T-helper 9 cell (primary cell): Measurements from ENCODE around the gene ZKSCAN1.

Experiments used
- DNase-seq: peaks from one replicate; pipeline ENCODE4 v3.0.0-alpha.2; 2020

The ZKSCAN1 gene

GRCh38 chr7:100040575-100040974, 25.2 kb downstream of the ZKSCAN1 start:
- DNase-seq = no peak

GRCh38 chr7:100044718-100045117, 29.3 kb downstream of the ZKSCAN1 start:
- DNase-seq = no peak

GRCh38 chr7:100048680-100049079, 33.3 kb downstream of the ZKSCAN1 start:
- DNase-seq = no peak

DNA sequence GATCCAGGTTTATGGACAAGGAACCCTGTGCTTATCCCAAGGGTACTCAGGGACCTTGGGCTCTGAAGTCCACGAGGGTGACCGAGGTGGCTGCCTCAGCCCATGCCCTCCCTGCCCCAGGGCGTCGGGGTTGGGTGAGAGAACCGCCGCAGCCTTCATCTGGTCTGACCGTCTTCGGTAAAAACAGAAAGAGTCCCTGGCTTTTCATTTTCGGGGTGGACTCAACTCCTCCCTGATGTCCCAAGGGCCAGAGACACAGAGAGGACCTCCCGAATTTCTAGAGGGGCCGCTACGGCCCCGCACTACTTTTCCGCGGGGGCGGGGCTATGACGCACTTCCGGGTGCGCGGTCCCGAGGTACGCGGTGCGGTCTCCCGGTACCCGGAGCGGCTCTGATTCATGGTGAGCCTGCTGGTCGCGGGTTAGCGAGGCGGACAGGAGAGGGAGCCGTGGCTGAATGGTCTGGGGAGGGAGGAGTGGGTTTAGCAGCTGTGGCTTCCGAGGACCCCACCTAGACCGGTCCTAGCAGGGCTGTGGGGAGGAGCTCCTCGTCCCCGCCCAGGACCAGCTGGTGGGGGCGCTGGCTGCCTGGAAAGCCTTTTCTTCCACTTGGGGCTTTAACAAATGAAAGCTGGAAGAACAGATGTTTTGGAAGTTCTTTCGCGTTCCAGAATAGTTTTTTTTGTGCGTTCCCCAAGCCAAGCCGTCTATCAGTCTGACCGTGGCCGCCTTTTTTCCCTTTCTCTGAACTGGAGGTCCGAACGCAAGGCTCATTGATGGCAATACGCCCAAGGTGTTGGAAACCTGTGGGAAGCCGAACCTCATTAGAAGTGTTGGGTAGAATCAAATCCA, 34.3 kb downstream of the ZKSCAN1 start, which contains the start of gene ZSCAN21:
ZSCAN21 (plus strand) TSS at position 334 of the 851 bp plus-strand sequence. CDS start 7,233 bp downstream, outside the sequence.
- peak; percentile 73 for DNase-seq

DNA sequence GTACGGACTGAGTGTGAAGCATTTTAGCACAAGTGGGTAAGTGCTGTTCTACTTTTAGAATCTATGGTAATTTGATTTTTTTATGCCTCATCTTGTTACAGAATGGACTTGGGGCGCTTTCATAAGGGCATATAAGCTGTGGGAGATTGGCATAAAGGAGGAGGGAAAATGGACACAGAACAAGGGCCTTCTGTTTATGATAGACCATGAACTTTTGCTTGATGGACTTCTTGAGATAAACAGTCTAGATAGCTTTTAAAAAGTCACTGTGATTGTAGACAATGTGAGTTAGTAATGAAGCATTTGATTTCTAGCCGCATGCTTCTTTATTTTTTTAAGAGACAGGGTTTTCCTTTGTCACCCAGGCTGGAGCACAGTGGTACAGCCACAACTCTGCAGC, 36.2 kb downstream of the ZKSCAN1 start:
- DNase-seq = no peak

- no peak for DNase-seq
These were observed 37.8 kb downstream of the ZKSCAN1 start for GRCh38 chr7:100053215-100053614.

- DNase-seq = no peak
These were observed 41.6 kb downstream of the ZKSCAN1 start for GRCh38 chr7:100057006-100057405.

GRCh38 chr7:100059251-100059739, 43.9 kb downstream of the ZKSCAN1 start:
- no peak for DNase-seq

DNA sequence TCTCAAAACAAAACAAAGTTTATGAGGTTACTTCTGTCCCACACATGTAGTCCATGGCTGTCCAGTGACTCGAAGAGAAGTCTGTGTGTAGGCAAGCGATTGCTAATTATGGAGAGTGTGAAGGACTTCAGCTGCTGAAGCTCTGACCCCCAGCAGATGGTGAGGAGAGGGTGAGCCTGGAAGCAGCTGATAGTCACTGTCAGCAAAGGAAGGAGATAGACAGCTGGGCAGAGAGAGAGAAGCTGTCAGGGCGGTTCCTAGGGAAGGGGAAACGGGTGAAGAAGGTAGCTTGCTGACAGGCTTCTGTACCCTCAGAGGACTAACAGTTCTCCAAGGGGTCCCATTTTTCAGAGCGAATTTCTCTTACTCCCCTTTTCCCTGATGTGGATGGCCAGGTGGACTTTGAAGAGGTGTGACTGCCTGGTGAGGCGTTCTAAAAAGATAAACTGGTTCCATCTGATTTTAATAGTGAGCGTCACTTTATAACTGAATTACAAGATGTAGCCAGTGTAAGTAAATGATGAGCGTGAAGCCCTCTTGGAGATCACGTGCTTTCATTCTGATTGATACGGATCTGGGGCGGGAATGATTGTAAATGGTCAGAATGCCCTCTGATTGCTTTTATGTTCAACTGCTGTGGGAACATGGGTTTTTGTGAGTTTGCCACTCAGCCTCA, 46.3 kb downstream of the ZKSCAN1 start:
- DNase-seq = no peak

DNA sequence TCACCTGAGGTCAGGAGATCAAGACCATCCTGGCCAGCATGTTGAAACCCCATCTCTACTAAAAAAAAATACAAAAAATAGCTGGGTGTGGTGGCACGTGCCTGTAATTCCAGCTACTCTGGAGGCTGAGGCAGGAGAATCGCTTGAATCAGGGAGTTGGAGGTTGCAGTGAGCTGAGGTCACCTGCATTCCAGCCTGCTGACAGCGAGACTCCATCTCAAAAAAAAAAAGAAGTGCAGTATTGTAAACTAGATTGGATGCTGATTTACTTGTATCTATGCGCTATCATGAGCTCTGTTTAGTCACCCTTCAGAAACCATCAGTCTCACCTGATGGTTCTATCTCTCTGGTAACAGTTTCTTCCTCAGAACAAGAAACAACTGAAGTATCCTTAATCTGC, 48.0 kb downstream of the ZKSCAN1 start:
- DNase-seq = no peak

DNA sequence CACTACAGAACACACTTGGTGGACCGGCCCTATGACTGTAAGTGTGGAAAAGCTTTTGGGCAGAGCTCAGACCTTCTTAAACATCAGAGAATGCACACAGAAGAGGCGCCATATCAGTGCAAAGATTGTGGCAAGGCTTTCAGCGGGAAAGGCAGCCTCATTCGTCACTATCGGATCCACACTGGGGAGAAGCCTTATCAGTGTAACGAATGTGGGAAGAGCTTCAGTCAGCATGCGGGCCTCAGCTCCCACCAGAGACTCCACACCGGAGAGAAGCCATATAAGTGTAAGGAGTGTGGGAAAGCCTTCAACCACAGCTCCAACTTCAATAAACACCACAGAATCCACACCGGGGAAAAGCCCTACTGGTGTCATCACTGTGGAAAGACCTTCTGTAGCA, 48.8 kb downstream of the ZKSCAN1 start:
- no peak for DNase-seq

- DNase-seq = no peak
These were observed 50.2 kb downstream of the ZKSCAN1 start for GRCh38 chr7:100065452-100066186.

DNA sequence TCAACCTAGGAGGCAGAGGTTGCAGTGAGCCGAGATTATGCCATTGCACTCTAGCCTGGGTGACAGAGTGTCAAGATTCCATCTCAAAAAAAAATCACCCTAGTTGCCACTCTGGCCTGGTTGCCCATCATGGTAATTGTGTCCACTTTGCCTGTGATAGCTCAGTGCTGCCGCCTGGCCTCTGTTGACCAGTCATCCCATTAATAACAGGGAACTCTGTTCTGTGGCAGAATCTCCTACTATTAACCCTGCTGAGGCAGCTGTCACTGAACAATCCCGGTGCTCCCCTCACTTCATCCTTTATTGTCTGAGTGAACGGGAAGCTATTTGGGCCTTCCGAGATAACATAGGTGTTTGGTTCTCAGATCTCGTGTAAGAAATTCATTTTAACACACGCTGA, 51.6 kb downstream of the ZKSCAN1 start:
- no peak for DNase-seq

DNA sequence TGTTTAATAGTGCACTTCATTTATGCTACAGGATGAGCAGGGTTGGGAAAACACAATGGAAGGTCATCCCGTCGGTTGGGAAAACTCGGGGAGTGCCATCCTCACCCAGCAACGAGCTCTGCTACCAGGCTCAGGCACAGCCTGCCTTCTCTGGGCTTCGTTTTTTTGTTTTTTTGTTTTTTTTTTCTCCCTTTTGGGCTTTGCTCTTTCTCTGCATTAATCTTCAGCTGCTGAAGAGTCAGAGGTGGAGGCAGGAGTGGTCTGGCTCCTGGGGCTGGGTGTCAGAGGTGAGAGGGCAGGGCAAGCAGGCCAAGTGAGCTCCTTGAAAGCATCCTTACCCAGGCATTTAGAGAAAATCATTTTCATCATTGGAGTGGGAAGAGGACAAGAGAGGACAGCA, 54.6 kb downstream of the ZKSCAN1 start:
- DNase-seq = no peak

GRCh38 chr7:100071018-100071723, 55.8 kb downstream of the ZKSCAN1 start:
- no peak for DNase-seq

DNA sequence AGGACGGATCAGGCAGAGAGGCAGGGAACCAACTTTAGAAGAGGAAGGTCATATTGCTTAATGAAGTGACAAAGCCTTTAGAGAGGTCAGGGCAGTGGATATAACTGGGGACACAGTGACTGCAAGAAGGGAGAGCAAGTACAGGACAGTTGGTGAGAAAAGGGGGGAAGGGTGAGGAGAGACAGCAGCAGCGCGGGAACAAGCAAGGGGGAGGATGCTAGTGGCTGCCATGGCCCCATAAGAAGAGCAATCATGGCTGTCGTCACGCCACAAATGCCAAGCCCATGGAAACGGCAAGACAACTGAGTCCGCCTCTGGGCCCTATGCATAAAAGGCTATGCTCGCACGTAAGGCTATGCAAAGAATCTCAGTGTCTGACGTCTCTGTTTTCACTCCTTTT, 57.1 kb downstream of the ZKSCAN1 start:
- DNase-seq = no peak

DNA sequence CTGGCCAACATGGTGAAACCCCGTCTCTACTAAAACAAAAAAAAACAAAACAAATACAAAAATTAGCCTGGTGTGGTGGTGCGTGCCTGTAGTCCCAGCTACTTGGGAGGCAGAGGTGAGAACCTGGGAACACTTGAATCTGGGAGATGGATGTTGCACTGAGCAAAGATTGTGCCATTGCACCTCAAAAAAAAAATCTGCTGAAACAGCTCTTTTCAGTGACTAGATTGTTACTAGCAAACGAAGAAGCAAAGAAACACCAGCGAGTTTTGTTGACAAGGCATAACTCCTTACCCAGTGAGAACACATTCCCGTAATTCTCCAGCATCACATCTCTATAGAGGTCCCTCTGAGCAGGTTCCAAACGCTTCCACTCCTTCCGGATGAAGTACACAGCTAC, 59.4 kb downstream of the ZKSCAN1 start:
- no peak for DNase-seq

- no peak for DNase-seq
These were observed 60.0 kb downstream of the ZKSCAN1 start for GRCh38 chr7:100075418-100075817.

GRCh38 chr7:100077205-100077604, 61.8 kb downstream of the ZKSCAN1 start:
- DNase-seq = no peak

DNA sequence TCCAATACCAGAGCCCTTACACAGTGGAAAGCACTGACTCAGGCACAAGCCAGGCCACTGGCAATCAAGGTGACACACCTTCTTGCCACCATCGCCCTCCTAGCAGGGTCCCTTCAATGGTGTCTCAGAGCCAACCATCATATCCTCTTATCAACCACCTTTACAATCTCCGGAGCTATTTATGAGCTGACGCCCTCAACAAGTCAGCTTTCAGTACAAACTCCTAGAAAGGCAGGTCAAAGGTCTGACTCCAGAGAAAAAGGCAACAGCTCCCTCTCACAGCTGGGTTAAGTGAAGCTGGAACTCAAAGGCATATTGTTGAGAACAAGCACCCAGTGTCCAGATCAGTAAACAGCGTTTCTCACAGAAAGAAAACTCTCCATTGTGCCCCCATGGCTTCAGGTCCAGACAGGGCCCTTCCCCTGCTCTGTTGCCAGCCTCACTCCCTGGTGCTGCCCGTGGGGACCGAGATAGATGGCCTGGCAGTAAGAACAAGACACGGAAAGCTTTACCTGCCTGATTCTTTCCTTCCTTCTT, 63.7 kb downstream of the ZKSCAN1 start:
- no peak for DNase-seq

DNA sequence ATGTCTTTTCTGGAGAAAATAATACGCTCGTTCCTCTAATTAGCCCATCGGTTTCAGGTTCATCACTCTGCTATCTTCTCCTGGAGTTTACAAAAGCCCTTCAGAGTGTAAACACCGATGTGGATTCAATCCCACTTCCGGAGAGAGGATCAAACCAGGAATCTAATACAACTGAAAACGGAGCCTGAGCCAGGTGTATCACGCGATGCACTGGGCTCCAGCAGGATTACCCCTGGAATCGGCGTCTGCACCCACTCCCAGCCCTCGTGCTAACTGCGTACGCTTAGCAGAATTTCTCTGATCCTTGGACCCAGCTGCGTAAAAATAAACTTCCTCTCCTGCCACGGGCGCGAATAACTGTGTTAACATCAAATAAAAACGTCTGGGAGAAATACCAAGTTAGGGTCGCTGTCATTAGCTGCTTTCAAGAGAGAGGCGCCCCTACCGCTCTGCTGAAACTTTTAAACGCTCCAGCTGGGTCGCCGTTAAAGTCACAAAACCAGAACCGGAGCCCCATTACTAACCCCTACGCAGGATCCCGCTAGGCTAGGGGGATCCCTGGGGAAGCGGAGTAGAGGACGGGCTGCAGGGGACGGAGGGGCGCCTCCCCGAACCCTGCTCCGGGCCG, 65.6 kb downstream of the ZKSCAN1 start:
- no peak for DNase-seq
